ENCODE measurements around the gene TACC2. TPM values are rescaled to one million over a fixed set of nuclear protein-coding genes. Genes with fewer than 3 reads are reported as not detected.

The TACC2 gene
- total and polyA plus RNA-seq, 2 experiments from 2014 or later: 30.8 to 35.9 TPM

GRCh38 chr10:122258136-122259074 is 269.4 kb downstream of the TACC2 start (continued):
- TF ChIP-seq ETS1 (IDR thresholded peaks at IDR 0.05) (no peak), EZH2 (IDR thresholded peaks at IDR 0.05; ENCODE audit: low read depth, unreplicated experiment) (no peak), ZNF331 (CRISPR knock-in tag; IDR thresholded peaks at IDR 0.05; ENCODE audit: low read depth) (no peak), STAT1 (IDR thresholded peaks at IDR 0.05; ENCODE audit: unreplicated experiment) (no peak), EZH2phosphoT487 (IDR thresholded peaks at IDR 0.05; ENCODE audit: unreplicated experiment) (no peak), JUNB (IDR thresholded peaks at IDR 0.05; ENCODE audit: unreplicated experiment) (no peak), POLR2AphosphoS5 (IDR thresholded peaks at IDR 0.05; ENCODE audit: low read depth) (no peak)

- Histone ChIP-seq H3K4me3 (no peak overlapping the region; the same call in 1 of the 2 replicates), H3K4me2 (0 out of 2 replicates have a peak overlapping the region, but pooled peaks have one; percentile 64), H3F3A (replicated peaks; ENCODE audit: low read depth) (no peaks in the 10 kb centered on the region), H3K27ac (ENCODE audit: low read depth) (peak overlapping the region; percentile 78), H3K9me2 (ENCODE audit: insufficient read depth) (no peaks in the 10 kb centered on the region), H3K27me3 (ENCODE audit: insufficient read depth) (no peaks in the 10 kb centered on the region), H2AFZ (no peak overlapping the region), H3K4me1 (ENCODE audit: insufficient read depth) (peaks cover 20% of the 10 kb centered on the region), H3K79me2 (replicated peaks; ENCODE audit: insufficient read depth) (no peaks in the 10 kb centered on the region), H4K20me1 (replicated peaks; ENCODE audit: insufficient read depth) (peaks cover 6% of the 10 kb centered on the region; the same call in 1 of the 2 replicates), H3K36me3 (ENCODE audit: insufficient read depth) (peaks cover 8% of the 10 kb centered on the region; the same call in 1 of the 2 replicates)
- Mint-ChIP-seq H3K27ac (peak overlapping the region; percentile 88), H3K36me3 (ENCODE audit: low read depth) (peaks cover 40% of the 10 kb centered on the region), H3K4me3 (no peak overlapping the region), H3K27me3 (ENCODE audit: insufficient read depth, low read depth, poor library complexity) (peaks cover 5% of the 10 kb centered on the region), H3K4me1 (peaks cover 26% of the 10 kb centered on the region), H3K9me3 (peaks cover 19% of the 10 kb centered on the region)
- TF ChIP-seq ZNF331 (CRISPR knock-in tag; IDR thresholded peaks at IDR 0.05; ENCODE audit: low read depth): no peak
- TF ChIP-seq REST (IDR thresholded peaks at IDR 0.05; ENCODE audit: unreplicated experiment): no peak
- no peak for TF ChIP-seq ETS1 (IDR thresholded peaks at IDR 0.05)
- TF ChIP-seq POLR2AphosphoS5 (IDR thresholded peaks at IDR 0.05; ENCODE audit: low read depth): no peak
- TF ChIP-seq EZH2phosphoT487 (IDR thresholded peaks at IDR 0.05; ENCODE audit: unreplicated experiment): no peak
- TF ChIP-seq ZNF114 (CRISPR knock-in tag; IDR thresholded peaks at IDR 0.05): no peak
- DNase-seq (ENCODE audit: low spot score): no peak
- peak; percentile 52 for ATAC-seq
These were observed 270.1 kb downstream of the TACC2 start for GRCh38 chr10:122259075-122259466.
